ENCODE measurements around the gene PAEP. TPM values are rescaled to one million over a fixed set of nuclear protein-coding genes. Genes with fewer than 3 reads are reported as not detected.

PAEP gene
- total RNA-seq, 1 donor from 2014 or later = not detected

DNA sequence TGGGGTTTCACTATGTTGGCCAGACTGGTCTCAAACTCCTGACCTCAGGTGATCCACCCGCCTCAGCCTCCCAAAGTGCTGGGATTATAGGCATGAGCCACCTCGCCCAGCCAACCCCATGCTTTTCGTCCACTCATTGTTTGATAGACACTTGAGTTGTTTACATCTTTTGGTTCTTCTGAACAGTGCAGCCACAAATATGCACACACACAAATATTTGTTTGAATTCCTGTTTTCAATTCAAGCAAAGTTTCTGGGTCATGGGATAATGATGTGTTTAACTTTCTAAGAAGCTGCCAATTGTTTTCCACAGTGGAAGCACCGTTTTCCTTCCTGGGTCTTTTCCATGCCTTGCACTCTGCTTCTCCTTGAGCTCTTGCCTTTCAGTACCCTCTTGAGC lies 6.8 kb upstream of the PAEP start:
- Histone ChIP-seq H3K27ac (replicated peaks) (no peak overlapping the region), H3K27me3 (ENCODE audit: low read depth) (peaks cover 10% of the 10 kb centered on the region), H3K4me1 (no peaks in the 10 kb centered on the region), H3K4me3 (no peak overlapping the region), H3K36me3 (no peaks in the 10 kb centered on the region), H3K9me3 (replicated peaks) (peaks cover 5% of the 10 kb centered on the region)
- no peak for TF ChIP-seq CTCF (IDR thresholded peaks at IDR 0.05; ENCODE audit: borderline replicate concordance)
- intact Hi-C loops (cut with micrococcal nuclease) = no loop called here
- DNase-seq = no peak

DNA sequence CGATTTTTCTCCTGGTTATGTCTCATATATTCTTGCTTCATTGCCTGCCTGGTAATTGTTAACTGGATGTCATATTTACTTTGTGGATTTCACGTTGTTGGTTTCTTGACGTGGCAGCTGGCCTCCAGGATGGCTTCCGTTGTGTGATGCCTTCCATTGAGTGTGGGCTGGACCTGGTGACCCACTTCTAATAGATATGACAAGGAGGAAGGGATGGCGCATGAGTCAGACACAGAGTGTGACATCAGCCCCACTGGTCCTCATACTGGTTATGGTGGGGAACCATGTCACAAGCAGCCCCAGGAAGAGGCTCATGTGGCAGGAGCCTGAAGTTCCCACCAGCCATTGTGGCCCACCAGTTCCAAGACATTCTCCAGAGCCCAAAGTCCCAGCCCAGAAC lies 6.4 kb upstream of the PAEP start:
- Histone ChIP-seq H3K9me3 (replicated peaks) (peaks cover 5% of the 10 kb centered on the region), H3K36me3 (no peaks in the 10 kb centered on the region), H3K27me3 (ENCODE audit: low read depth) (peaks cover 14% of the 10 kb centered on the region), H3K4me3 (no peak overlapping the region), H3K4me1 (no peaks in the 10 kb centered on the region), H3K27ac (replicated peaks) (no peak overlapping the region)
- DNase-seq = no peak
- no peak for TF ChIP-seq CTCF (IDR thresholded peaks at IDR 0.05; ENCODE audit: borderline replicate concordance)
- intact Hi-C loops (cut with micrococcal nuclease) = no loop called here

GRCh38 chr9:135555910-135556309 lies 5.6 kb upstream of the PAEP start:
- H3K4me1 ChIP-seq = no peaks in the 10 kb centered on the region
- intact Hi-C loops (cut with micrococcal nuclease) = no loop called here
- TF ChIP-seq CTCF (IDR thresholded peaks at IDR 0.05; ENCODE audit: borderline replicate concordance) = no peak
- no peaks in the 10 kb centered on the region for H3K36me3 ChIP-seq
- peaks cover 21% of the 10 kb centered on the region for H3K27me3 ChIP-seq (ENCODE audit: low read depth)
- no peak for DNase-seq
- no peak overlapping the region for H3K4me3 ChIP-seq
- peaks cover 5% of the 10 kb centered on the region for H3K9me3 ChIP-seq (replicated peaks)
- no peak overlapping the region for H3K27ac ChIP-seq (replicated peaks)

- H3K27me3 ChIP-seq (ENCODE audit: low read depth) = peaks cover 48% of the 10 kb centered on the region
- intact Hi-C loops (cut with micrococcal nuclease) = no loop called here
- no peaks in the 10 kb centered on the region for H3K4me1 ChIP-seq
- H3K4me3 ChIP-seq = no peak overlapping the region
- no peak for DNase-seq
- no peak overlapping the region for H3K27ac ChIP-seq (replicated peaks)
- no peak for TF ChIP-seq CTCF (IDR thresholded peaks at IDR 0.05; ENCODE audit: borderline replicate concordance)
- H3K9me3 ChIP-seq (replicated peaks) = peaks cover 5% of the 10 kb centered on the region
- no peaks in the 10 kb centered on the region for H3K36me3 ChIP-seq
Measured at GRCh38 chr9:135559606-135560005, 1.9 kb upstream of the PAEP start.

DNA sequence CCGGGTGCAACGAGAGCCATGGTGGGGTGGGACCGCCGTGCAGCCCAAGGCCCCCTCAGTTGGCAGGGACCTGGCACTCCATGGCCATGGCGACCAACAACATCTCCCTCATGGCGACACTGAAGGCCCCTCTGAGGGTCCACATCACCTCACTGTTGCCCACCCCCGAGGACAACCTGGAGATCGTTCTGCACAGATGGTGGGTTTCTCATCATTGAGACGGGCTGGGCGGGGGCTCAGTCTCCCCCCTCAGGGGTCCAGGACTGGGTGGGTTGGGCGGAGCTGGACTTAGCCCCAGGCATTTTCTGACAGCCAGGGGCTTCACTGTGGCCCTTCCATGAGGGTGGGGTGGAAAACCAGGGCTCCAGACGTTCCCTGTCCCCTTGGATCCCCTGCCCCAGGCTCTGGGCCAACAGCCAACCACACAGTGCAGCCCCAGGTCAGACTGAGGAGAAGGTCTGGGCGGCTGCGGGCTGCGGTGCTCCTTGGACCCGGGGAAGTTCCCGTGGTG lies 734 bp downstream of the PAEP start:
- Histone ChIP-seq H3K27me3 (ENCODE audit: low read depth) (peaks cover 75% of the 10 kb centered on the region), H3K36me3 (no peaks in the 10 kb centered on the region), H3K4me3 (no peak overlapping the region), H3K9me3 (replicated peaks) (no peaks in the 10 kb centered on the region), H3K27ac (replicated peaks) (no peak overlapping the region), H3K4me1 (no peaks in the 10 kb centered on the region)
- intact Hi-C loops (cut with micrococcal nuclease) = no loop called here
- no peak for DNase-seq
- no peak for TF ChIP-seq CTCF (IDR thresholded peaks at IDR 0.05; ENCODE audit: borderline replicate concordance)

Data from left ventricle myocardium inferior (tissue), 1 donor.